HFFc6 (cell line): ENCODE measurements around the gene MEGF10. TPM values are rescaled to one million over a fixed set of nuclear protein-coding genes. Genes with fewer than 3 reads are reported as not detected.

Experiments used
- DNase-seq: peaks from one replicate; pipeline ENCODE4 v3.0.0-alpha.2; 2018
- H3K27ac Mint-ChIP-seq: 2 replicates; pipeline ENCODE4 v1.8.0; 2020; ENCODE audit warnings: mild to moderate bottlenecking, mixed read lengths
- H3K27me3 Mint-ChIP-seq: 2 replicates; pipeline ENCODE4 v1.8.0; 2021; ENCODE audit warnings: mild to moderate bottlenecking, moderate library complexity, mixed read lengths; ENCODE audit not compliant: insufficient read depth
- H3K36me3 Mint-ChIP-seq: 2 replicates; pipeline ENCODE4 v1.8.0; 2021; ENCODE audit warnings: low read depth, mixed read lengths
- H3K4me1 Mint-ChIP-seq: 2 replicates; pipeline ENCODE4 v1.8.0; 2020; ENCODE audit warnings: low read depth, mixed read lengths
- H3K4me3 Mint-ChIP-seq: 2 replicates; pipeline ENCODE4 v1.8.0; 2020; ENCODE audit warnings: mild to moderate bottlenecking, moderate library complexity, mixed read lengths
- H3K9me3 Mint-ChIP-seq: 2 replicates; pipeline ENCODE4 v1.8.0; 2020; ENCODE audit warnings: mild to moderate bottlenecking, mixed read lengths
- CTCF ChIP-seq: fragments of 200-600 bp; sonication (generic); IDR thresholded peaks from 2 replicates; pipeline ENCODE4 v1.5.0; 2021; ENCODE audit warnings: antibody characterized with exemption, mild to moderate bottlenecking
- total RNA-seq, 6 experiments: library from RNA; stranded (reverse); fragmentation: NEBNext Ultra II Directional; extraction: Animal tissue kit (Norgen Biotek cat#: 25700); gene quantifications; 2 replicates in 1 of 6; 3 replicates in 5 of 6; pipeline ENCODE4 v1.2.3, GENCODE V29; 2021

Gene MEGF10
- total RNA-seq, 6 experiments from 2014 or later, result not detected

- no peaks in the 10 kb centered on the region for H3K9me3 Mint-ChIP-seq
- H3K27me3 Mint-ChIP-seq, result peaks cover 11% of the 10 kb centered on the region
- no peak for TF ChIP-seq CTCF
- H3K27ac Mint-ChIP-seq, result no peak overlapping the region
- DNase-seq, result no peak
- H3K36me3 Mint-ChIP-seq, result no peaks in the 10 kb centered on the region
- no peaks in the 10 kb centered on the region for H3K4me1 Mint-ChIP-seq
- no peak overlapping the region for H3K4me3 Mint-ChIP-seq
These were observed 130.2 kb downstream of the MEGF10 start for GRCh38 chr5:127420758-127421157.

GRCh38 chr5:127421471-127421870 lies 130.9 kb downstream of the MEGF10 start:
- H3K36me3 Mint-ChIP-seq, result no peaks in the 10 kb centered on the region
- peaks cover 9% of the 10 kb centered on the region for H3K27me3 Mint-ChIP-seq
- H3K4me1 Mint-ChIP-seq, result no peaks in the 10 kb centered on the region
- TF ChIP-seq CTCF, result no peak
- no peak overlapping the region for H3K4me3 Mint-ChIP-seq
- DNase-seq, result no peak
- no peak overlapping the region for H3K27ac Mint-ChIP-seq
- H3K9me3 Mint-ChIP-seq, result no peaks in the 10 kb centered on the region

GRCh38 chr5:127423173-127423798 lies 132.7 kb downstream of the MEGF10 start:
- H3K4me3 Mint-ChIP-seq, result no peak overlapping the region
- no peak for TF ChIP-seq CTCF
- no peaks in the 10 kb centered on the region for H3K4me1 Mint-ChIP-seq
- no peak overlapping the region for H3K27ac Mint-ChIP-seq
- H3K27me3 Mint-ChIP-seq, result peaks cover 12% of the 10 kb centered on the region
- no peaks in the 10 kb centered on the region for H3K9me3 Mint-ChIP-seq
- H3K36me3 Mint-ChIP-seq, result no peaks in the 10 kb centered on the region
- DNase-seq, result no peak

GRCh38 chr5:127425037-127425436 lies 134.4 kb downstream of the MEGF10 start:
- peaks cover 11% of the 10 kb centered on the region for H3K27me3 Mint-ChIP-seq
- H3K4me3 Mint-ChIP-seq, result no peak overlapping the region
- no peak for DNase-seq
- no peaks in the 10 kb centered on the region for H3K36me3 Mint-ChIP-seq
- H3K27ac Mint-ChIP-seq, result no peak overlapping the region
- TF ChIP-seq CTCF, result no peak
- H3K9me3 Mint-ChIP-seq, result no peaks in the 10 kb centered on the region
- H3K4me1 Mint-ChIP-seq, result no peaks in the 10 kb centered on the region

- H3K27me3 Mint-ChIP-seq, result peaks cover 9% of the 10 kb centered on the region
These were observed 135.3 kb downstream of the MEGF10 start for GRCh38 chr5:127425868-127426267.

More at GRCh38 chr5:127425868-127426267, 135.3 kb downstream of the MEGF10 start:
- Mint-ChIP-seq H3K36me3 (no peaks in the 10 kb centered on the region), H3K4me3 (no peak overlapping the region), H3K4me1 (no peaks in the 10 kb centered on the region), H3K9me3 (no peaks in the 10 kb centered on the region), H3K27ac (no peak overlapping the region)
- TF ChIP-seq CTCF, result no peak
- DNase-seq, result no peak
